OCI-M1 (cell line): ENCODE results near the gene AIG1.
A peak's percentile ranks its signal among the peaks of the same experiment; 100 is the strongest.
"Not testable (repeated sequence)": the region's sequence is repeated elsewhere in the genome, so short reads cannot be mapped to it uniquely, and the experiment has no call there.

Source experiments
- DNase-seq: peaks from one replicate; lab custom pipeline; 2025; lab: John Stamatoyannopoulos, UW

Gene AIG1

GRCh38 chr6:143060806-143061596, at the start of gene AIG1:
TSS of gene AIG1 (plus strand) at chr6:143060889. CDS start at chr6:143060926, 37 bp downstream.
- DNase-seq: peak; percentile 93

- no peak for DNase-seq
Observed at GRCh38 chr6:143014764-143015163, 45.9 kb upstream of the AIG1 start.

GRCh38 chr6:143015300-143015706, 45.4 kb upstream of the AIG1 start:
- DNase-seq: no peak

GRCh38 chr6:143018955-143019354, 41.7 kb upstream of the AIG1 start:
- no peak for DNase-seq

GRCh38 chr6:143020862-143021261, 39.8 kb upstream of the AIG1 start:
- not testable (repeated sequence) for DNase-seq

GRCh38 chr6:143021543-143021942, 39.1 kb upstream of the AIG1 start:
- no peak for DNase-seq

GRCh38 chr6:143022587-143022986, 38.1 kb upstream of the AIG1 start:
- no peak for DNase-seq

- DNase-seq: no peak
Observed at GRCh38 chr6:143023695-143024094, 37.0 kb upstream of the AIG1 start.

GRCh38 chr6:143024977-143025376, 35.7 kb upstream of the AIG1 start:
- DNase-seq: no peak

- peak; percentile 45 for DNase-seq
Observed at GRCh38 chr6:143026696-143027449, 33.8 kb upstream of the AIG1 start.

- peak; percentile 96 for DNase-seq
Observed at GRCh38 chr6:143034689-143035334, 25.9 kb upstream of the AIG1 start.

GRCh38 chr6:143037470-143037869, 23.2 kb upstream of the AIG1 start:
- peak; percentile 88 for DNase-seq

GRCh38 chr6:143038833-143039232, 21.9 kb upstream of the AIG1 start:
- DNase-seq: peak; percentile 49

- DNase-seq: peak; percentile 60
Observed at GRCh38 chr6:143039548-143039947, 21.1 kb upstream of the AIG1 start.

- DNase-seq: peak; percentile 55
Observed at GRCh38 chr6:143040018-143040417, 20.7 kb upstream of the AIG1 start.

- DNase-seq: not testable (repeated sequence)
Observed at GRCh38 chr6:143044345-143044744, 16.3 kb upstream of the AIG1 start.

GRCh38 chr6:143049611-143050010, 11.1 kb upstream of the AIG1 start:
- DNase-seq: no peak

GRCh38 chr6:143050509-143050908, 10.2 kb upstream of the AIG1 start:
- peak; percentile 84 for DNase-seq

GRCh38 chr6:143052282-143052681, 8.4 kb upstream of the AIG1 start:
- no peak for DNase-seq

- DNase-seq: no peak
Observed at GRCh38 chr6:143053856-143054255, 6.8 kb upstream of the AIG1 start.

- DNase-seq: no peak
Observed at GRCh38 chr6:143054329-143054728, 6.4 kb upstream of the AIG1 start.

GRCh38 chr6:143055213-143055612, 5.5 kb upstream of the AIG1 start:
- no peak for DNase-seq

- no peak for DNase-seq
Observed at GRCh38 chr6:143055891-143056290, 4.8 kb upstream of the AIG1 start.
